SK-N-SH (cell line): ENCODE results near the gene UST. TPM values are rescaled to one million over a fixed set of nuclear protein-coding genes. Genes with fewer than 3 reads are reported as not detected.
A peak's percentile ranks its signal among the peaks of the same experiment; 100 is the strongest.

Experiments used
- CTCF ChIA-PET: fragments of 300-600, 350-600 bp; formaldehyde crosslinking; extraction: SDS; loops from one replicate; lab custom pipeline; 2021; lab: Yijun Ruan, JAX
- POLR2A ChIA-PET: fragments of 350-600 bp; sonication (Branson Sonifier 250); formaldehyde crosslinking; extraction: SDS; loops from one replicate; lab custom pipeline; 2020; ENCODE audit warnings: antibody characterized with exemption, inconsistent platforms; lab: Yijun Ruan, JAX
- DNase-seq: peaks from one replicate; pipeline ENCODE4 v3.0.0; 2012
- H2AFZ ChIP-seq: fragments of 200-600 bp; sonication (generic); 2 replicates; pipeline ENCODE4 v1.8.1; 2016; ENCODE audit warnings: antibody characterized with exemption, mild to moderate bottlenecking, low read depth
- H3F3A ChIP-seq: fragments of 200-600 bp; sonication (generic); replicated peaks from 2 replicates; pipeline ENCODE3; 2016; ENCODE audit warnings: antibody characterized with exemption, mild to moderate bottlenecking; ENCODE audit not compliant: insufficient read depth
- H3K27ac ChIP-seq, 2 experiments: fragments of 200-500 bp in 1 of 2; fragments of 200-600 bp in 1 of 2; sonication (Bioruptor generic) in 1 of 2; sonication (generic), shearing (Covaris generic) in 1 of 2; 2 replicates each; pipeline versions ENCODE4 v1.5.1 to v1.6.1; 2014 to 2016; ENCODE audit warnings: low read depth in 2 of 2, inconsistent platforms in 1 of 2, low read length in 1 of 2, mild to moderate bottlenecking in 1 of 2, mixed read lengths in 1 of 2
- H3K27me3 ChIP-seq: fragments of 200-600 bp; sonication (generic), shearing (Covaris generic); 2 replicates; pipeline ENCODE4 v1.6.1; 2016; ENCODE audit warnings: mixed run types; ENCODE audit not compliant: insufficient read depth
- H3K36me3 ChIP-seq, 2 experiments: fragments of 200-500 bp in 1 of 2; fragments of 200-600 bp in 1 of 2; sonication (Bioruptor generic) in 1 of 2; sonication (generic) in 1 of 2; replicated peaks in 1 of 2; 2 replicates each; pipeline versions ENCODE3 to v1.5.1; 2014 to 2016; ENCODE audit warnings: low read length in 1 of 2, mild to moderate bottlenecking in 1 of 2; ENCODE audit not compliant: insufficient read depth in 2 of 2, control insufficient read depth in 1 of 2
- H3K4me1 ChIP-seq, 2 experiments: fragments of 200-500 bp in 1 of 2; fragments of 200-600 bp in 1 of 2; sonication (Bioruptor generic) in 1 of 2; sonication (generic), shearing (Covaris generic) in 1 of 2; 2 replicates each; pipeline versions ENCODE4 v1.5.1 to v1.6.1; 2014 to 2016; ENCODE audit warnings: low read depth in 1 of 2, low read length in 1 of 2, mixed run types in 1 of 2; ENCODE audit not compliant: insufficient read depth in 2 of 2, control insufficient read depth in 1 of 2
- H3K4me2 ChIP-seq: fragments of 200-600 bp; sonication (generic), shearing (Covaris generic); 2 replicates; pipeline ENCODE4 v1.6.1; 2017; ENCODE audit warnings: mixed run types
- H3K4me3 ChIP-seq, 2 experiments: fragments of 200-500 bp in 1 of 2; fragments of 200-600 bp in 1 of 2; sonication (Bioruptor generic) in 1 of 2; sonication (generic), shearing (Covaris generic) in 1 of 2; 2 replicates each; pipeline versions ENCODE4 v1.5.1 to v1.8.1; 2014 to 2016; ENCODE audit warnings: low read depth in 2 of 2, inconsistent platforms in 1 of 2, low read length in 1 of 2, mild to moderate bottlenecking in 1 of 2, mixed read lengths in 1 of 2, moderate library complexity in 1 of 2
- H3K79me2 ChIP-seq: fragments of 200-600 bp; sonication (generic); 2 replicates; pipeline ENCODE4 v1.8.1; 2017; ENCODE audit warnings: mild to moderate bottlenecking; ENCODE audit not compliant: insufficient read depth
- H3K9ac ChIP-seq: fragments of 200-600 bp; sonication (generic); 2 replicates; pipeline ENCODE4 v1.6.1; 2017; ENCODE audit warnings: mixed run types
- H3K9me2 ChIP-seq: fragments of 200-600 bp; sonication (generic); 2 replicates; pipeline ENCODE4 v1.6.1; 2017; ENCODE audit warnings: mixed run types
- H3K9me3 ChIP-seq: fragments of 200-600 bp; sonication (generic); 2 replicates; pipeline ENCODE4 v1.6.1; 2017; ENCODE audit warnings: mixed run types, mild to moderate bottlenecking, moderate library complexity
- H4K20me1 ChIP-seq: fragments of 200-600 bp; sonication (generic); 2 replicates; pipeline ENCODE4 v1.6.1; 2017; ENCODE audit warnings: mild to moderate bottlenecking, mixed run types; ENCODE audit not compliant: insufficient read depth
- CTCF ChIP-seq: fragments of 200-600 bp; sonication (generic); IDR thresholded peaks from 2 replicates; pipeline ENCODE4 v1.6.1; 2017; ENCODE audit warnings: antibody characterized with exemption, mild to moderate bottlenecking, moderate library complexity
- EZH2phosphoT487 ChIP-seq: fragments of 200-600 bp; sonication (generic); IDR thresholded peaks from 2 replicates; pipeline ENCODE4 v1.6.1; 2017; ENCODE audit warnings: low read depth, mixed run types, mild to moderate bottlenecking, antibody characterized with exemption, moderate library complexity, borderline replicate concordance
- FOSL2 ChIP-seq: IDR thresholded peaks from 2 replicates; pipeline ENCODE4 v1.4.0; 2012; ENCODE audit warnings: low read depth, mild to moderate bottlenecking, moderate library complexity, borderline replicate concordance
- FOXJ3 ChIP-seq: sonication (generic); formaldehyde crosslinking; IDR thresholded peaks from 2 replicates; pipeline ENCODE4 v1.5.1; 2020; ENCODE audit warnings: mild to moderate bottlenecking, missing genetic modification reagents
- GABPA ChIP-seq: IDR thresholded peaks from 2 replicates; pipeline ENCODE4 v1.4.0; 2012; ENCODE audit warnings: low read depth, mild to moderate bottlenecking
- IRF3 ChIP-seq: fragments of 150-350 bp; IDR thresholded peaks from 2 replicates; pipeline ENCODE4 v1.6.1; 2016; ENCODE audit warnings: mild to moderate bottlenecking, low read depth, low read length
- MAX ChIP-seq: IDR thresholded peaks from 2 replicates; pipeline ENCODE4 v1.4.0; 2012; ENCODE audit warnings: low read depth
- MXI1 ChIP-seq: IDR thresholded peaks from 2 replicates; pipeline ENCODE4 v1.6.1; 2012; ENCODE audit warnings: mild to moderate bottlenecking, low read depth, low read length, improper control_type of control experiment
- NRF1 ChIP-seq: IDR thresholded peaks from 2 replicates; pipeline ENCODE4 v1.6.1; 2012; ENCODE audit warnings: low read depth, mild to moderate bottlenecking, low read length
- RCOR1 ChIP-seq: fragments of 150-350 bp; IDR thresholded peaks from 2 replicates; pipeline ENCODE4 v1.6.1; 2017; ENCODE audit warnings: antibody characterized with exemption, low read length
- REST ChIP-seq: IDR thresholded peaks from 2 replicates; pipeline ENCODE4 v1.6.1; 2012; ENCODE audit warnings: mild to moderate bottlenecking, low read depth, low read length, moderate library complexity
- RFX5 ChIP-seq: IDR thresholded peaks from 2 replicates; pipeline ENCODE4 v1.6.1; 2012; ENCODE audit warnings: mild to moderate bottlenecking, improper control_type of control experiment, low read length
- SIN3A ChIP-seq: IDR thresholded peaks from 2 replicates; pipeline ENCODE4 v1.6.1; 2012; ENCODE audit warnings: low read depth, mild to moderate bottlenecking, low read length, moderate library complexity, borderline replicate concordance
- TEAD4 ChIP-seq: IDR thresholded peaks from 2 replicates; pipeline ENCODE4 v1.4.0; 2012; ENCODE audit warnings: mild to moderate bottlenecking, borderline replicate concordance; ENCODE audit not compliant: insufficient read depth
- USF1 ChIP-seq: IDR thresholded peaks from 2 replicates; pipeline ENCODE4 v1.4.0; 2012; ENCODE audit warnings: low read depth, borderline replicate concordance
- WGBS: methylation state at CpG from one replicate; pipeline ENCODE4 v1.1.6; 2017; ENCODE audit warnings: low lambda C conversion rate; 5-methylcytosine and 5-hydroxymethylcytosine counted together
- polyA plus RNA-seq, 3 experiments: library from polyadenylated mRNA; depleted of rRNA; stranded (reverse); fragments of >200 nt; gene quantifications; 2 replicates each; pipeline ENCODE4 v1.2.3, GENCODE V29; 2012

The UST gene
- polyA plus RNA-seq, 1 of the 3 experiments (the other 2 are of a cell fraction), result 1.7 TPM

- Histone ChIP-seq H3K9ac (no peak overlapping the region), H3K36me3 (no peaks in the 10 kb centered on the region), H3K4me2 (peak overlapping the region; percentile 52; the same call in 1 of the 2 replicates), H3K27me3 (peaks cover 29% of the 10 kb centered on the region; the same call in 1 of the 2 replicates), H4K20me1 (no peaks in the 10 kb centered on the region), H2AFZ (no peak overlapping the region), H3K9me3 (peaks cover 8% of the 10 kb centered on the region; the same call in 1 of the 2 replicates), H3K27ac (no peak overlapping the region), H3K9me2 (no peaks in the 10 kb centered on the region), H3K79me2 (no peaks in the 10 kb centered on the region), H3K4me1 (no peaks in the 10 kb centered on the region), H3K4me3 (no peak overlapping the region), H3F3A (no peaks in the 10 kb centered on the region)
- DNase-seq, result no peak
- no peak for TF ChIP-seq NRF1
- TF ChIP-seq GABPA, result no peak
- no peak for TF ChIP-seq TEAD4
- no peak for TF ChIP-seq MXI1
- no peak for TF ChIP-seq EZH2phosphoT487
- no peak for TF ChIP-seq REST
- TF ChIP-seq USF1, result no peak
- TF ChIP-seq SIN3A, result no peak
- no peak for TF ChIP-seq RFX5
- TF ChIP-seq RCOR1, result no peak
- no peak for TF ChIP-seq MAX
- no peak for TF ChIP-seq FOXJ3
- no peak for TF ChIP-seq CTCF
- no peak for TF ChIP-seq FOSL2
- TF ChIP-seq IRF3, result no peak
- ChIA-PET CTCF (no interaction called here), POLR2A (no interaction called here)
- WGBS, result 0% methylated on average over 3 of the region's 10 CpGs
Observed at GRCh38 chr6:148790404-148790803, 43.6 kb downstream of the UST start.
